Right kidney (tissue), 1 donor: ENCODE data around the gene ZFYVE9.
"Not testable (repeated sequence)": the region's sequence is repeated elsewhere in the genome, so short reads cannot be mapped to it uniquely, and the experiment has no call there.

Experiments used
- DNase-seq: peaks from one replicate; pipeline ENCODE4 v3.0.0-alpha.2; 2016

Gene ZFYVE9

DNA sequence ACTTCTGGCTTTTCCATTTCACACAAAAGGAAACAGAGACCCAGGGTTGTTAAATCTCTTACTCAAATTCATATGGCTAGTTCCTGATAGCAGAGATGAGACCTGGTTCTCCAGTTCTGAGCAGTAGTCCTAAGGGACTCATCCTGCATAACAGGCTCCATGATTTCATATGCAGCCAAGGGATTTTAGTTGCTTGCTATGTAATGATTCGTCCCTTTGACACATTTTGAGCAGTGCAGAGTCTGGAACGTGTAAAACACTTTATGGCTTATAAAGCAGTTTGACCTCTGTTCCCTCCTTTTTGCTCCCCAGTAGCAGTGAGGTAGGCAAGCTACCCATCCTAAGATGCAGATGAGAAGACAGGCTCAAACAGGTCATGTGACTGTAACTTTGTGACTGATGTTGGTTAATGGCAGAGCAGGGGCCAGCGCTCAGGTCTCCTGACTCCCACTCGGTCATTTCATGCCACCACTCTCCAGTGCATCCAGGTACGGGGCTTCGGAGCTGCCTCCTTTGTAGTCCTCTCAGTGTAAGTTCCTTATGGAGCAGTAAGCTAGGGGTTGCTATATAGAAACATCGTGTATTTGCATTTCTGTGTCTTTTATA, 199.9 kb downstream of the ZFYVE9 start:
- no peak for DNase-seq

DNA sequence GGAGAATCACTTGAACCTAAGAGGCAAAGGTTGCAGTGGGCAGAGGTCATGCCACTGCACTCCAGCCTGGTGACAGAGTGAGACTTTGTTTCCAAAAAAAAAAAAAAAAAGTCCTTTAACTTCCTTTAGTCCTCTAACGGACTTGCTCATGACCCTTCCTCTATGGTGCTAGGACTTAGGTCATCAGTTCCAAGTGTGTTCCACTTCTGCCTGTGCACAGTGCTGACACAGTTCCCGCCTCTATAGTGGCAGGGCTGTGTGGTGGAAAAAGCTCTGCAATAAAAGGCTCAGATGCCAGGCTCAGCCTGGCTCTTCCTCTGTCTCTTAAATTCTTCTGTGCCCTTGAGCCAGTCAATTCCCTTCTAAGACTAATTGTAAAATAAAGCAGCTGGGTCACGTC, 202.1 kb downstream of the ZFYVE9 start:
- DNase-seq = no peak

DNA sequence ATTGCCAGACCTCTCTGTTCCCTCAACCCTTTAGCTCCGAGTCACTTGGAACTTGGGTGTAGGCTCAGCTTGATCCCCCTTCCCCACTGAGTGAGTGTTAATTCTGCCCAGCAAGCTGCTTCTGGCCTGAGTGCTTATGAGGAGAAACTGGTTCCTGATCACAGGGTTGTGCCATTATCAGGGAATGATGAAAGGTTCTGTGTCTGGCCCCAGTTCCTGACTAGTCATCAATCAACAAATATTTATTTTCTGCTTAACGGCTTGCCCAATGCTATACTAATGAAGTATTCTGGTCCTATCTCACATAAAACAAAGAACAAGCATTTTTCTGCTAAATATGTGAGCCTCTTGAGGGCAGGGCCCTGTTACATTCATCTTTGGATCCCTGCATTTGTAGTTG, 203.4 kb downstream of the ZFYVE9 start:
- no peak for DNase-seq

DNA sequence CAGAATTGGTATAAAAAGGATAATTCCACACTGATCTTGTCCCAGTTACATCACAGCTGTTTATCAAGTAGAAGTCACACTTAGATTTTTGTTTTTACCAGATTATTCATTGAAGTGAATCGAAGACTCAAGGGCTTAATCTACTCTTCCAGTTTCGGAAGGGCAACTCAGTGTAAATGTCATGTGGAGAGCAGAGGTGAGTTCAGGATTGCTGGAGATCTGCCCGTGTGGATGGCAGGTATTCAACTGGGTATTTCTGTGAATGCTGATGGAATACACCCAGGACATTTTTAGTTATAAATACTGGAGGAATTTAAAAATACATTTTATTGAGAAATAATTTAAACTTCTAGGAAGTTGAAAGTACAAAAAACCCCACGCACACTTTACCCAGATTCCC, 204.8 kb downstream of the ZFYVE9 start:
- no peak for DNase-seq

DNA sequence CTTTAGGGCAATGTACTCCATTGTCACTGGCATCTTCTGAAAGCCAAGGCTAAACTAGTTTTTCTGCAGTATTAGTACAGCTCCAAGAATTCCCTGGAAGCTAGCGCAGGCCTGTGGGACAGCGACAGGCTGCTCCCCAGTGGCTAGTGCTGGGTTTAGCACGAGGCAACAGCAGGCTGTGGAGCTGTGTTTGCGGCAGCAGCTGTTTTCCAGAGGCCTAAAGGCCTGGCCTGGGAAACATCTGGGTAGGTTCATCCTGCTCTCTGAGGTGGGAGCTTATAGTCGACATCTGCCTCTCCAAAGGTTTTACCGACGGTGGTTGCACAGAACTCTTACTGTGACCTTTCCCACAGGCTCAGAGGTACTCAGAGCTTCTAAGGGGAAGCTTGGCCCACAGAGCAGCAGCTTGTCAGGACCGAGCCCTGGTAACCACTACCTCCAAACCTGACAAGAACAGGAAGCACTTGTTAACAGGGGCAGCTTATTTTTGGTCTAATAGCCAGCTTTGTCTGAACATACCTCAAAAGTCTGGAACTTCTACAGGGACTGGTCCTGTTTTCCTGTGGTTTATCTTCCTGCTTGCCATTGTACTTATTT, 206.9 kb downstream of the ZFYVE9 start:
- no peak for DNase-seq

DNA sequence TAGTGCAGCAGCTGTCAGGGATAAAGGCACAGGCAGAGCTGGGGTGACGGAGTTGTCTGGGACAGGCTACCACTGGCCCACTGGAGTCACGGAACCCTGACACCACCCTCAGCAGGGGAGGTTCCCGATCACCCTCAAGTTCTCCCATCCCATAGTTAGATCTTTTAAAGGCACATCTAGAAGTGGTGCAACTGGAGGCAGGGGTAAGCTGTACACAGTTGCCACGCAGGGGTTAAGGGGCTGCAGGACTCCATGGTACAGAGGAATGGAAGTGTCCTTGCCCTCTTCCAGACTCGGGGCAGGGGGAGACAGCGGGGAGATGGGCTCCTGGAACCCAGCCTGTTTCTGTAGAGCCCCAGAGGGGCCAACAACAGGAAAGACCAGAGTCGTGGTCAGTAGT, 210.8 kb downstream of the ZFYVE9 start:
- DNase-seq = no peak

DNA sequence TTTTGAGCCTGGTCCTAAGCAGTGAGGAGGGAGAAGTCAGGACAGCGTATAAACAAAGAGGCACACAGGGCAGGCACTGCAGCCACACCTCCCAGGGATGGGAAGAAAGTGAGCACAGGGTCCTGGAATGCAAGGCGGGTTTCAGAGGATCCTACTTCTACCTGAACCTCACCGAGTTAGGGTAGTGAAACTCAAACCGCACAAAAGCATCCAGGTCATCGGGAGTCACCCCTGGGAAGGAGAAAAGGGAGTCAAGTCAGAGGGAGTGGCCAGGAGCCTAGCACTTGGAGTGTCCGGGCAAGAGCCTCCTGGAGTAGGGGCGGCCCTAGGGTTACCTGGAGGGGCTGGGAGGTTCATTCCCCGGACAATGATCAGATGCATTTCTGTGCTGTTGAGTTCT, 213.5 kb downstream of the ZFYVE9 start:
- DNase-seq = no peak

DNA sequence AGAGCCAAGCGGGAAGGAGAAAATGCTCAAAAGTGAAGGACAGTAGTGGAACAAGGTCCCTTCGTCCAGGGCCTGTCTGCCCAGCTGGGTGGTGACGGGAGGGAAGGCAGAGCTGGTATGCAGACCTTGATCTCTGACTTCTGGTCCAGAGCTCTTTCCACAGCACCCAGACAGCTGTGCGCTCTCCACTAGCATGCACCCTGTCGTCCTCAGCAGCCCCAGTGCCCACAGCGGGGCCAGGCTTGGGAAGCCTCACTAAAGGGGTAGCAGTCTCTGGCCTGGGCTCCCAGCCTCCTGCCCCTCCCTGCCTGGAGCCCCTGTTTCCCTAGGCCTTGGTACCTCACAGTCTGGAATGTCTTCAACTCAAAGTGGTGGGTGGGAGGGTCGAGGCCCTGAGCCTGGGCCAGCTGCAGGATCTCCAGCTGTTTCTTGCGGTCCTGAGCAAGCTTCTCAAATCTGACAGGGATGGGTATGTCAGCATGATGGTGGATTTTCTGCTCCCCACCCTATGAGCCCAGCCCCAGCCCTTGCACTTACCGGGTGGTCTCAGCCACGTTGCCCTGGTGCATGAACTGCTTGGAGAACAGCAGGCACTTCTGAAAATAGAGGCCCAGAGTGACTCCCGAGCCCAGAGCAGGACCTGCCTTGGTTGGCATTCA, 214.1 kb downstream of the ZFYVE9 start:
- no peak for DNase-seq

DNA sequence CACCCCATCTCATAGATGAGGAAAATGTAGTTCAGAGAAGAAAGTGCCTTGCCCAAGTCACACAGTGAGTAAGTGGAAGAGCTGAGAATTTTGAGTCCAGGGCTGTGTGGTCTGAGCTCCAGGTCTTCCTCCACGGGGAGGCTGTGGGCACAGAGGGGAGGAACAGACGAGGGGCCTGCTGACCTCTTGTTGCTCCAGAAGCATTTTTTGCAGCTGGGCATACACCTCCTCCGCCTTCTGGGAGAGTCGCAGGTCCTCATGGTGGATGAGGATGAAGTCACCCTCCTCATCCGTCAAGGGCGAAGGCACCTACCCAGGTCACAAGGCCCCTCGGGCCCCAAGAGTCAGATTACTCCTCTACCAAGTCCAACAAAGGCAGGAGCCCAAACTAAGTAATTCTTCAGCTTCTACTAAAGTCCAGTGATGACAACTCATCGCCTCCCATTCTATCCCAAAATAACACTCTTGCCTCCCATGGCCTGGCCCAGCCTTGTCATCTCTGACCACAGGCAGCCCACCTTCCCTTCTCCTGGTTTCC, 215.0 kb downstream of the ZFYVE9 start:
- DNase-seq = no peak

DNA sequence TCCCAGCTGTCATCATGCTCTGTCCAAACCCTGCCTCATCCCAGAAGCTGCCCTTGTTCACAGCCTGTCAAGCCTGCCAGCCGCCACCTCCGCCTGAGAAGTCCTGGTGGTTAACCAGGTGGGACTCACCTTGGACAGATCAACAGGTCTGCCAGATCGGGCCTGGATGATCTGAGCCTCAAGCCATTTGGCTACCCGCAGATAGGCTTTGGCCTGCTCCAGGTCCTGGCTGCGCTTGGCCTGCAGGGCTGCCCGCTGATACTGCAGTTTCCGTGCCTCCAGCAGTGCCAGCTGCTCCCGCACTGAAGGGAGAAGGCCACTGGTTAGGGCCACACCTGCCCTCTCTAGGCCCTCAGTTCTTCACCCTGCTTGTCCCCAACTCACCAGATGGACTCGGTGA, 215.5 kb downstream of the ZFYVE9 start:
- no peak for DNase-seq

DNA sequence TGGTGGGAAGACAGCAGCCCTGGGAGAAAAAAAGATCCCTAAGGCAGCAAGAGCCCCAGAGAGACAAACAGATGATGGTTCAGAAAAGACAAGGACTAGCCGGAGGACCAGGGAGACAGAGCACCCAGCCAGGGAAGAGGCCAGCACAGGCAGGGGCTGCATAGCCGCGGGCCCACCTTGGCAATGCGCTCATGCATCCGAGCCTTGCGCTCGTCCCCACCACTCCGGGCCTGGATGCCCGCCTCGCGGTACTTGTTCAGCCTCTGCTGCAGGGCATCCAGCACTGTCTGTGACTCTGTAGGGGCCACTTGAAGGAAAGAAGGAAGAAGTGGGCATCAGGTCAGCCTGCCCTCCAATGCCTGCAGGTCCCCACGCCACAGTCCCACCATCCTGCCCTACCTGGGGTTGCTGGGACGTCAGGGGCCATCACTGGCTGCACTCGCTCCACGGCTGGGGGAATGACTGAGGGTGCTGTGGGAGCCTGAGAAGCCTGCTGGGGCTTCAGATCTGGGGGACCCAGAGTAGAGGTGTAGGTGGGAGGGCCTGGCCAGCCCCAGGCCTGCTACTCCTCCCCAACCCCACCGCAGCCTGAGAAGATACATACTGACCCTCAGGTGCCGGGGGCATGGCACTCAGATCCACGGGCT, 217.1 kb downstream of the ZFYVE9 start:
- DNase-seq = no peak

DNA sequence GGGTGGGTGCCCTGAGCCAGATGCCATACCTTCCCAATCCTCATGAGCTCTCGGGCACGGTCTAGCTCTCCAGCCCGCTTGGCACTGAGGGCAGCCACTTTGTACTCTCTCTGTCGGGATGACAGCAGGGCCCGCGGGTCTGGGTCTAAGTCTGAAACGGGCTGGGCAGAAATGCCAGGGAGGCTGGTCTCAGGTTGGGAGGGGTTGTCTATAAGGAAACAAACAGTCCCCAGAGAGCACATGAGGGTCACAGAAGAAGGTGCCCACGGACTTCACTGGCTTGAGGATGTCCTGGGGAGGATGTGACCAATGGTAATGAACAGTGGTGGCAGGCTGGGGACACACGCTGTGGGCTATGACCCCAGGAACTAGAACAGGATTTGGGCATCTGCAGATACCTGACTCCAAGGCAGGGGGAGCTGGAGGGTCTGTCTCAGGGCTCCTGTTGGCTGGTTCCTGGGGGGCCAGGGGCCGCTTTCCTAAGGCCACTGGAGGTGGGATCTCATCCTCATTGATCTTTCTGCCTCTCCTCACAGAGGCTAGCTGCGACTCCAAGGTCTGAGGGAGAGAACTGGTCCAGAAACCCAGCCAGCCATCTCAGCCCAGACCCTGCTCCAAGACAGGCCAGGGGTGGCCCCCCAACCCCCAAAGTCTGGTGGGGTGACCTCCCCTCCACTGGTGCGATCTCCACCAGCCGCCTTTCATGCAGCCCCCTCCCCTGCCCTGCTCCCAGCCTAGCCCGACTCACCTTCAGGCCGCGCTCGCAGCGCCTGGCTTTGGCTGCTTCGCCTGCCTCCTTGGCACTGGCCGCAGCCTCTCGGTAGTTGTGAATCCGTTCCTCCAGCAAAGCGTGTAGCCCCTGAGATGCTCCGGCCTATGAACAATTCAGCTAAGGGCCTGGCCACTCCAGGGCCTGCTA, 218.0 kb downstream of the ZFYVE9 start:
- no peak for DNase-seq

DNA sequence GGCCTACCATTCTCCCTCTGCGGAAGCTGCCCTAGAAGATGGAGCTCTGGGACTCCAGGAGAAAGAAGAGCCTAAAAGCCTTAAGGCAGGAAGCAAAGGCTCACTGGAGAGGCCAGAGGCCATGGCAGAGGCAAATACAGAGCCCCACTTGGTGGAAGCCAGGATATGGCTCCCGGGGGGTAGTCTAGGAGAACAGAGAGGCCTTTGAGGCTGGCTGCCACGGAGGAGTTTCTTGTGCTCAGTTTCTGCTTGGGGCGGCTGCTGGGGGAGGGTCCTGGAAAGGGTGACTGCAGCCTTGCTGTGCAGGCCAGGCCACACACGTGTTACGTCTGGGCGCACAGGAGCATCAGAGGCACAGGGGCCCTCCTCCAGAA, 218.7 kb downstream of the ZFYVE9 start:
- no peak for DNase-seq

DNA sequence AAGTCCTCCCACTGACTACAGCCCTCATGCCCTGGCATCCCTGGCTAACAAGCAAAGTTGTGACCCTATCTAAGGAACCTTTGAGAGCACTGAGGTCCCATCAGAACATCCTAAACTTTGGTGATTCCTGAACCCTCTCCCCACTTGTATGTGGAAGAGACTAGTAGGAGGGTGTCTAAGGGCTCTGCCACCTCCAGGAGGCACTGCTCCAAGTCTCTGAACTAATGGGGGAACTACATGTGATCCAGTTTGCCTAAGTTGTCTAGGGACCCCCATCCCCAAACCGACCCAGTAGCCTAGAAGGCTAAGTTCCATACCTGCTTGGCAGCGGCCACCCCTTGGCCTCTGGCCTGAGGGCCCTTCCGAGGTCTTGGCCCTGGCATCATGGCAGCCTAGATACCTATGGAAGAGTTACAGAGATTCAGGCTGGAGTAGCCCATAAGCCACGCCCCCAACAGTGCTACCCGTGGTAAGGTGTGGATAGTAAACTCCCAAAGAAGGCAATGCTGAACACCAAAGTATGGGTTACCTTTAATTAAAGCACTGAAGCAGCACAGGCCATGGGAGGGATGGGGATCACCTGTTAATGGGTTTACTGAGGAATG, 222.4 kb downstream of the ZFYVE9 start:
- DNase-seq = no peak

DNA sequence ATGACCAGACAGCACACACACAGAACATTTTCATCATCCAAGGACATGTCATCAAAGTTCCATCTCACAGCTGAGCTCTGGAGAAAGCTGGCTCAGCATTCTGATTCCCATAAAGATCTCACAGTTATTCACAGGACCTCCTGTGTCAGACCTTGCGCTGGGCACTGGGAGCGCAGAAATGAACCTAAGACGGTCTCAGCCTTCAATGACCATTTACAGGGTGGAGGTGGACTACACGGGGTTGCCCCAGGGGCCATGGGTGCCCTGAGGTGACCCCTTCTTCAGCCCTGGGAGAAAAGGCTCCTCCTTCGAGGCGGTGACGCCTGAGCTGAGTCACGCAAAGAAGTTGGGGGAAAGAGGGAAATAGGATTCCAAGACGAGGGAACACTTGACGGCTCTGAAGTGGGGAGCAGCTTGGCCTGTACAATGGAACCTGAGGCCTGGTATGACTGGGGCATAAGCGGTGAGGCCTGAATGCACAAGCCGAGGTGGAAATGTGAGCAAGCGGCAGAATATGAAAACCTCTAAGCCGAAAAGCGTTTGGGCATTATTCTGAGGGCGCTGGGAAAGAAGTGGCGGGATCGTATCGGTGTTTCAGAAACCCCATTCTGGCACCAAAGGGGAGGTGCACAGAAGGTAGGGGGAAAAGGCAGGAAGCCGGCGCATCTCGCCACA, 223.3 kb downstream of the ZFYVE9 start:
- DNase-seq = no peak

DNA sequence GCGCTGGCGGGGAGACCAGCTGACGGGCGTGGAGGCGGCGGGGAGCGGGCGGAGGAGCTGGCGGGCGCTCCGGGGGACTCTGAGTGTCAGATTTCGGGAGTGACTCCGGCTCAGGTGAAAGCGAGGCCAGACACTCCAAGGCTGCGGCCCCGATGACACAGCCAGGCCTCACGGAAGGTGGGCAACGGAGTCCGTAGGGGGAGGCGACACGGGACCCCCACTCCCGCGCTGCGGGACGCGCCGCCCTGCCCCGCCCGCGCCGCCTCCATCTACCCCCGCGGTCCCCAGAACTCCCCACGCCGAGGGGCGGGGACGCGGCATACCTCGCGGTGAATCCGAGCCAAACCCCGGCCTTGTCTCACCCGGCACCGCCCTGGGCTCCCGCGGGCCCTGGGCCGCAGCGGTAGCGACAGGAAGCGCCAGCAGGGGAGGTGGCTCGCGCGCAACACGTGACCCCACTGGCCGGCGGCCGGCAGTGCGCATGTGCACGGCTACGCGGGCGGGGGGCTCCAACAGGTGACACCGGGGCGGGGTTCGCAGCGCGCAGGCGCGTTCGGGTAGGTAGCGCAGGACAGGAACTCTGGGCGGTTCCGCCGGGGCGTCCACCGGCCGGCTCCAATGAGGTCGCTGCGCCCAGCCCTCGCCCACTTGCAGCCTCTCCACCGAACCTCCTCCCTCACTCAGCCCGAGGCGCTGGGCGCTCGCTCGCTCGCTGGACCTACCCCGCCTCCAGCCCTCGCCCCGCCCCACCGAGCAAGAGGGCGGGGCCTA, 224.0 kb downstream of the ZFYVE9 start, which contains the start of gene CC2D1B:
TSS of gene CC2D1B (minus strand) at position 460 of the 771 bp plus-strand sequence. CDS start 1,585 bp downstream, outside the sequence.
- peak; percentile 97 for DNase-seq

DNA sequence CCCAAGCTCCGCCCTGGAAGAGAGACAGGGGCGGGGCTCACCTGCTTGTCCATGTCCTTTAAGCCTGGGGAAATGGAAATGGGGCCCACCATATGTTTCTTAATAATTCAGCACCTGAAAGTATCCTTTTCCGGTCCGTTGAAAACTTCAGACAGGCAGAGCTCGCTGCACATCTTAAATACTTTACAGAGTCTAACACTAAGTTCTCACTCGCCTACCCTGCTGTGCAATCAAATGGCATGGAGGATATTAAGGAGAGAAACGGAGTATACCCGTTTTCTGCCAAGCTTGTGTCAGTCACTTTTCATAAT, 224.6 kb downstream of the ZFYVE9 start:
- no peak for DNase-seq

DNA sequence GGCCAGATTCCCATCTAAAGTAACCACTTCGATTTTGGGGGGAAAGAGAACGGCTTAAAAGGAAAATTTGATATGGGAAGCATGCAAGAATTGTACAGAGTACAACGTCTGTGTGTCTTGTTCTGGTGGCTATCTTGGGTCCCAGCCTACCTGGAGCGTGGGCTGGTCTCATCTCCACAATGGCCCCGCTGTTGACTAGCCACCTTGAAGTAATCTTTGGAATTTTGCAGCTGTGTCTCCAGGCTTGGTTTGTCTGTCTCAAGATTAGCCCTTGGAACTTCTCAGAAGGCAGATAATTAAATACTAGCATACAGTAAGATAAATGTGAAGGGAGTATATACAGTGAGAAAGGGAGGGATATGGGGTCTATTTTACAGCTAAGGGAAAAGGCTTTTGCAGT, 225.4 kb downstream of the ZFYVE9 start:
- no peak for DNase-seq

DNA sequence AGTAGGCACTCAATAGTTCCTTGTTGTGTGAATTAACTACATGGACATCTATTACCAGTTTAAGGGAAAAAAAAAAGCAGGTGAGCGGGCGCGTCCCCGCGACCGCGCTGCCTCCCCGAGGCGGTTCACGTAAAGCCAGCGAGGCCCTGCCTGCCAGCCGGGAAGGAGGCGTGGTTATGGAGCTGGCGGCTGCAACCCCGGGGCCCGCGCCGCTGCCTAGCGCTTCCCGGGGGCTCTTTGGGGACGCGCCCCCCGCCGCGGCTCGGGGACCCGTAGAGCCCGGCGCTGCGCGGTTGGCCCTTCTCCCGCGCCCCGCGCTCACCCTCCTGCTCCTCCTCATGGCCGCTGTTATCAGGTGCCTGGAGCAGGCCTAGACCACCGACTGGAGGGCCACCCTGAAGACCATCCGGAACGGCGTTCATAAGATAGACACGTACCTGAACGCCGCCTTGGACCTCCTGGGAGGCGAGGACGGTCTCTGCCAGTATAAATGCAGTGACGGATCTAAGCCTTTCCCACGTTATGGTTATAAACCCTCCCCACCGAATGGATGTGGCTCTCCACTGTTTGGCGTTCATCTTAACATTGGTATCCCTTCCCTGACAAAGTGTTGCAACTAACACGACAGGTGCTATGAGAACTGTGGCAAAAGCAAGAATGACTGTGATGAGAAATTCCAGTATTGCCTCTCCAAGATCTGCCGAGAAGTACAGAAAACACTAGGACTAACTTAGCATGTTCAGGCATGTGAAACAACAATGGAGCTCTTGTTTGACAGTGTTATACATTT, 226.7 kb downstream of the ZFYVE9 start:
- peak; percentile 84 for DNase-seq

DNA sequence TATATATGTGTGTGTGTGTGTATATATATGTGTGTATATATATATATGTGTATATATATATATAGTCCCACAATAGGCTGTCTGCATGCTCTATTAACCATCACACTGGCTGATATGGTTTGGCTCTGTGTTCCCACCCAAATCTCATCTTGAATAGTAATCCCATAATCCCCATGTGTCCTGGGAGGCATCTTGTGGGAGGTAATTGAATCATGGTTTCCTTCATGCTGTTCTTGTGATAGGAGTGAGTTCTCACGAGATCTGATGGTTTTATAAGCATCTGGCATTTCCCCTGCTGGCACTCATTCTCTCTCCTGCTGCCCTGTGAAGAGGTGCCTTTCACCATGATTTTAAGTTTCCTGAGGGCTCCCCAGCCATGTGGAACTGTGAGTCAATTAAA, 228.0 kb downstream of the ZFYVE9 start:
- DNase-seq = not testable (repeated sequence)
